ENCODE results near the gene GRAMD1B.
A peak's percentile ranks its signal among the peaks of the same experiment; 100 is the strongest.

DNA sequence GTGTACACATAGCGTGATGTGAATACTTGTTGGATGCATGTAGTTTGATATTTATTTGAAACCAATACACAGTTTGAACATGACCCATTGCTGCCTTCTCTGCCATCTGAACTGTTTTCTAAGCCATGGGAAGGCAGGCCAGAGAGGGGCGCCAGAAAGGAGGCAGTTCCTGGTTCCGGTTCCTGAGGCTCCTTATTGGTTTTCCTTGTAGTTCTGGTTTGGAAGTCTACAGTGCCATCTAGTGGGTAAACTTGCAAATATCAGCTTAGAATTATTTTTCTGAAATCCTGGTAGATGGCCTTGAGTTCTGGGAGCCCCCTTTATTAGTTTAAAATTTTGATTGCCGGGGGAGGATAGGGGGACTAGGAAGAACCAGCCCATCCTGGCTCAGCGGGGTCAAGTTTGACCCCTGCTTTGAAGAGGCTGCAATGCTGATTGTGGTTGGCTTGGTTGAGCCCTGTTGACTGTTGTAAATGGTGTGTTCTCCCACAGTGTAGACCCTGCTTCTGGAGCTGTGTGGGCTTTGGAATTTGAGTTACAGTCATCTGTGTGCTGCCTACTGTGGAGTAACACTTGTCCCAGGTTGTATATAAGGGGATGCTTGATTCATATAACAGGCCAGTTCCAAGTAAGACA, 48.4 kb downstream of the GRAMD1B start:
- TF ChIP-seq, protein P1, sequence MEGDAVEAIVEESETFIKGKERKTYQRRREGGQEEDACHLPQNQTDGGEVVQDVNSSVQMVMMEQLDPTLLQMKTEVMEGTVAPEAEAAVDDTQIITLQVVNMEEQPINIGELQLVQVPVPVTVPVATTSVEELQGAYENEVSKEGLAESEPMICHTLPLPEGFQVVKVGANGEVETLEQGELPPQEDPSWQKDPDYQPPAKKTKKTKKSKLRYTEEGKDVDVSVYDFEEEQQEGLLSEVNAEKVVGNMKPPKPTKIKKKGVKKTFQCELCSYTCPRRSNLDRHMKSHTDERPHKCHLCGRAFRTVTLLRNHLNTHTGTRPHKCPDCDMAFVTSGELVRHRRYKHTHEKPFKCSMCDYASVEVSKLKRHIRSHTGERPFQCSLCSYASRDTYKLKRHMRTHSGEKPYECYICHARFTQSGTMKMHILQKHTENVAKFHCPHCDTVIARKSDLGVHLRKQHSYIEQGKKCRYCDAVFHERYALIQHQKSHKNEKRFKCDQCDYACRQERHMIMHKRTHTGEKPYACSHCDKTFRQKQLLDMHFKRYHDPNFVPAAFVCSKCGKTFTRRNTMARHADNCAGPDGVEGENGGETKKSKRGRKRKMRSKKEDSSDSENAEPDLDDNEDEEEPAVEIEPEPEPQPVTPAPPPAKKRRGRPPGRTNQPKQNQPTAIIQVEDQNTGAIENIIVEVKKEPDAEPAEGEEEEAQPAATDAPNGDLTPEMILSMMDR (IDR thresholded peaks at IDR 0.05): peak; percentile 15 to 84 (median 76)
- TF ChIP-seq POLR2A (IDR thresholded peaks at IDR 0.05): no peak
